CD4-positive, alpha-beta T cell treated with Interleukin-6 at 100 ng/mL for 8 hours (primary cell): ENCODE measurements around the gene EOLA2.
"Not testable (repeated sequence)": the region's sequence is repeated elsewhere in the genome, so short reads cannot be mapped to it uniquely, and the experiment has no call there.

Experiments
- DNase-seq: peaks from one replicate; pipeline ENCODE4 v3.0.0-alpha.2; 2020; ENCODE audit warnings: mixed read lengths, low spot score

EOLA2 gene

DNA sequence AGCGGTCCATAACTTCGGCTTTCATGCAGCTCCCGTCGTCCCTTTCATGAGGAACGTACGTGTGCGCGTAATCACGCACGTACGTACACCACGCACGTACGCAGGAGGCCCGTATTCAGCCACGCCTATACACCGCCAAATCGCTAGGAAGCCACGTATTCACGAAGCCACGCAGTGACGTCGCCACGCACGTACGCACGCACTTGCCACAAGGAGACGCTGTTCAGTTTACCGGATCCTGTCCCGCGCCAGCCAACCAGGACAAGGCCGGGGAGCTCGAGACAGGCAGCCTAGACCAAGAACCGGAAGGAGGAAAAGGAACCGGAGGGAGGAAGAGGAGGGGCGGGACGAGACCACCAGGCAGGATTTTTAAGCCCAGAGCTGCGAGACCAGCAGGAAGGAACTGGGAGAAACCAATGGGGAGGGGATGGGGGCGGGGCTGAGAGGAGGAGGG lies at the start of gene EOLA2:
TSS of gene EOLA2 (minus strand) at position 65 of the 454 bp plus-strand sequence. CDS start 4,617 bp downstream, outside the sequence.
- peak; percentile 94 for DNase-seq

GRCh38 chrX:149987613-149988012 lies 49.3 kb upstream of the EOLA2 start:
- DNase-seq: no peak

DNA sequence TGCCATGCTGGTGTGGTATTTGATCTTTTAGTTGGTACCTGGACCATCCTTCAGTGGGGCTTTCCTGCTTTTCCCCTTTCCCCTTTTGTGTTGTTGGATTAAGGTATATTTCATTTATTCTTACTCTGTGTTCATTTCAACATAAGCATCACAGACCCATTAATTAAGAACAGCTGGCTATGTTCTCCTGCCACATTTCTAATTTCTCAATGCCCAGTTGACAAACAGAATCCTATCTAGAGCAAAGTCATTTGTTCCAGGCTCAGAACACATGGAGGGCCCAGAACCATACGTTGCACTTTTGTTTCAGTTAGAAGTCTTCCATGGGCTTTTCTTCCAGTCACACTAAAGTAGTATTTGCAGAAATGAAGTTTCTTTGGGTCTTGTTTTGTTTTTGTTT lies 46.1 kb upstream of the EOLA2 start:
- no peak for DNase-seq

DNA sequence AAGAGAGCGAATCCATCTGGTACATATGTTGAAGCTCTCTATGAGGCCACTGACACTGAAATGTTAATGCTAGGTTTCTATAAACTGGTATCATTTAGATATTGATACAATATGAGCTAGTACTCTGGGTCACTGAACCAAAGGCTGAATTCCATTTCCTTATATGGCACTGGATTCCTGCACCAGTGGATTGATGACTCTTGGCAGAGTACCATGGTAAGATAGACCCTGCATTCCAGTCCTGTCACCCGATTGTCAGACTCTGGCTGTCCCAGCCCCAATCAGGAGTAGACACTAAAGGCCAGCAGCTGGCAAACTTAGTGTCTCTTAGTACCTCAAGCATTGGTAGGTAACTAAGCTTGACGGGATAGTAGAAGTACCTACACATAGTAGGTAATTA lies 44.0 kb upstream of the EOLA2 start:
- DNase-seq: no peak

GRCh38 chrX:149979126-149979644 lies 40.9 kb upstream of the EOLA2 start:
- DNase-seq: no peak

- DNase-seq: no peak
Measured at GRCh38 chrX:149962859-149963757, 24.8 kb upstream of the EOLA2 start.

GRCh38 chrX:149962010-149962409 lies 23.7 kb upstream of the EOLA2 start:
- no peak for DNase-seq

GRCh38 chrX:149961572-149961971 lies 23.3 kb upstream of the EOLA2 start:
- no peak for DNase-seq

- no peak for DNase-seq
Measured at GRCh38 chrX:149950681-149951080, 12.4 kb upstream of the EOLA2 start.

DNA sequence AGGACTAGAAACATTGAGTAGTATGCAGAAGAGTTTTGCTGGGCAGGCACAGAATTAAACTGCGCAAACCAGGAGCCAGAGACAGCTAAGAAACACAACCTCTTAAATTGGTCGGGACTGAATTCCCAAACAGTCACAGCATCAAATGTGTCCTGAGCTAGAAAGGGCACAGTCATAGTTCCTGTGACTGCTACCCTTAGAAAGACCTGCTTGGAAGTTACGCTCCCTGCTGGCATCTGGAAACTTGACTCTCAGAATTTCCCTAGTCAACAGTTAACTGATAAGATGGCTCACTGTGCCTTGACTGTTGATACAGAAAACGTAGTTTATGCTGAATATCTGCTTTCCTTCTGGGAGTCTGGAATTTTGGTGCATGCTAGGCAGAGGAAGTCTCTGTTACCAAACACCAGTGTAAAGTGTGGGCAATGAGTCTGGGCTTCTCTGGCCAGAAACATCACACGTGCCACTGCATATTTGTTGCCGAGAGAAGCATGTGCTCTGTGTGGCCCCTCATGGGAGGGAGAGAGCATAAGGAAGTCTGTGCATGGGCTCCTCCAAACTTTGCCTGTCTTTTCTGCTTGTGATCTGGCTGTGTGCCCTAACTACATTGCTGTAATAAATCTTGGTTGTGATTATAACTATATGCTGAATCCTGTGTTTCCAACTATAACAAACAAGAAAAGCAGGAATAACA lies 11.6 kb upstream of the EOLA2 start:
- DNase-seq: no peak

GRCh38 chrX:149948016-149948415 lies 9.7 kb upstream of the EOLA2 start:
- DNase-seq: no peak

GRCh38 chrX:149946932-149947331 lies 8.6 kb upstream of the EOLA2 start:
- DNase-seq: not testable (repeated sequence)

- not testable (repeated sequence) for DNase-seq
Measured at GRCh38 chrX:149945820-149946219, 7.5 kb upstream of the EOLA2 start.

DNA sequence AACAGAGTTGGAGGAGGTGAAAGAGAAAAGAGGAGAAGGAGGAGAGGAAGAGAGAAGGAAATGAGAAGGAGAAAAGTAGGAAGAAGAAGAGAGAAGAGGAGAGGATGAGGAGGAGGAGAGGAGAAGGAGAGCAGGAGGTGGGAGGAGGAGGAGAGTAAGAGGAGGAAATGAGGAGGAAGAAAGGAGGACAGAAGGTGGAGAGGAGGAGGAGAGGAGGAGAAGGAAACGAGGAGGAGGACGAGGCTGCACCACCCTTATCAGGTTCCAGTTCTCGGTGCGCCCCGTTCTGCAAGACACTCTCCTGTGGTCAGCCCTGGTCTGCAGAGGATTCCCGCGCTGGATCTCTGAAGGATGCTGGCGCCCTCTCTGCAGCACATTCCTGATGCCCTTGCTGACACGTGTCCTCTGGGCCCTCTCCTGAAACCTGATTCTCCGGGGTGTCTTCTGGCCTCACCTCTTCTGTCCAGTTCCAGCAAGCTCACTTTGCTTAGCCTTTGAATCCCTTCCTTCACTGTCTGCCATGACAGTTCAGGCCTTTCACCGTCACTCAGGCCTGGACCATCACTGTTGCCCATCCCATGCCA lies 6.9 kb upstream of the EOLA2 start:
- not testable (repeated sequence) for DNase-seq

- DNase-seq: not testable (repeated sequence)
Measured at GRCh38 chrX:149940674-149941024, 2.4 kb upstream of the EOLA2 start.

GRCh38 chrX:149939905-149940673 lies 1.8 kb upstream of the EOLA2 start:
- peak; percentile 95 for DNase-seq

GRCh38 chrX:149939655-149939904 lies 1.3 kb upstream of the EOLA2 start:
- DNase-seq: no peak

- peak; percentile 91 for DNase-seq
Measured at GRCh38 chrX:149938881-149939654, 777 bp upstream of the EOLA2 start.

- no peak for DNase-seq
Measured at GRCh38 chrX:149937871-149938426, 342 bp downstream of the EOLA2 start.

DNA sequence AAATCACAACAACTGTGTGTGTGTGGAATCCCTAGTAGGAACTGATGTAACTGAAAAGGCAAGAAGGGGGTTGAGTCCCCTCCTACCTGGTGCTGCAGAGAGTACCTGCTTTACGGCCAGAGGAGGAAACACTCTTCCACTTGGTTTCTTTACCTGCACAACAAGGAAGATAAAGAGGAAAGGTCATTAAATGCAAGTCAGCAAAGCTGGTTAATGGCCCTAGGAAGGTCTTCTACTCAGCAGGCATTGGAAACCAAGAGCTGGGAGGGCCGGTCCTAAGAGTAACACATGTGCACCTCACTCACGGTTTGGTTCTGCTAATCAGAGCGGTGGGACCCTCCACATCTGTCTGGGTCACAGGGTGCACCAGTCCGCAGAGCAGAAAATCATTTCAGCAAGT lies 963 bp downstream of the EOLA2 start:
- DNase-seq: not testable (repeated sequence)

DNA sequence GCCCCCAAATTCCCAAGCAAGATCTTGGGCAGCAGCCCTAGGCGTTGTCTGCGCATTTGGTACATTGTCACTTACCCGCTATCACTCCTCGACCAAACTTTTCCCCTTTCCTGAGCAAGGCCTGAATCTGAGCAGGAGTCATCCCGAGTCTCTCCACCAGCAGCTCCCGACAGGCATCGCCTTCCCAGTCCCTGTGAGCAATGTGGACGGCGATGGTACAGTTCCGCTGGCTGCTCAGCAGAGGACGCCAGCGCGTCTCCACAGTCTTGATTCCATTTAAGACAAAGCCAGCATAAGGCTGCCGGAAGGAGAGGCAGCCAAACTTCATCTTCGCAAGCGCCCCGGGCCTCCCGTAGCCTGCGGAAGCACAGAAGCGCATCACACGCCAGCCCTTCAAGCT lies 4.7 kb downstream of the EOLA2 start:
- DNase-seq: not testable (repeated sequence)
